ENCODE measurements around the gene FBXO36. TPM values are rescaled to one million over a fixed set of nuclear protein-coding genes. Genes with fewer than 3 reads are reported as not detected.

Gene FBXO36
- total and polyA plus RNA-seq, 2 of the 13 experiments (the other 11 are each of a cell fraction or from before 2014, with no cell fraction given), result 2.8 TPM

DNA sequence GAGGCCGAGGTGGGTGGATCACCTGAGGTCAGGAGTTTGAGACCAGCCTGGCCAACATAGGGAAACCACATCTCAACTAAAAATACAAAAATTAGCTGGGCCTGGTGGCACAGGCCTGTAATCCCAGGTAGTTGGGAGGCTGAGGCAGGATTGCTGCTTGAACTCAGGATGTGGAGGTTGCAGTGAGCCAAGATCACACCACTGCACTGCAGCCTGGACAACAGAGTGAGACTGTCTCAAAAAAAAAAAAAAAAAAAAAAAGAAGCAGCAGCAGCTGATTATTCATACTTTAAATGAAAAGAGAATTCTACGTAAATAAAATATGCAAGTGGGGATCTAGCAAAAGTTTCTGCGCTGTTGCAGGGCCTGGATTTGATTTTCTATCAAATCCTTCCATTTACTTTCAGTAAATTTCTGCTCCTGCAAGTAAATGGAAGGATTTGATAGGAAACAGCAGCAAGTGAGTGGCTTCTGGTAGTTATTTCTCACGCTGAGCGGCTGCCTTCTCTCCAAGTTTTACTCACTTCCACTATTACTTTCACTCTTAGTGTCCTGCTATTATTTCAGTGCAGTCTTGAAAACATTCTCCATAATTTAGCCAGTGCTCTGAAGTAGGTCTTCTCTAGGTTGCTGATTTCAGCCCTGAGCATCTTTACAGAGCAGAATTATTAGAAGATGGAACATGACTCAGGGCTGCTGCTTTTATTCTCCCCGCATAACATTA is 78.0 kb downstream of the FBXO36 start:
- no peaks in the 10 kb centered on the region for H3K4me1 ChIP-seq (ENCODE audit: insufficient read depth, low read length)
- H3K9ac ChIP-seq (ENCODE audit: insufficient read depth, low read depth, low read length), result no peak overlapping the region
- no peak overlapping the region for H3K27ac ChIP-seq (ENCODE audit: extremely low read length, insufficient read depth, low read length)
- 96% methylated on average over 6 of the region's 6 CpGs for WGBS (ENCODE audit: low lambda C conversion rate)
- no peak for DNase-seq (ENCODE audit: low spot score)
- H3K4me3 ChIP-seq (replicated peaks in 1 of 3; ENCODE audit: insufficient read depth in 1 of 3, low read depth in 2 of 3, low read length in 3 of 3), result no peak overlapping the region
- no peaks in the 10 kb centered on the region for H4K20me1 ChIP-seq (ENCODE audit: insufficient read depth, low read length)
- no TSS peak for BruUV-seq (replicated peaks)
- H3K4me2 ChIP-seq (ENCODE audit: low read depth, low read length), result no peak overlapping the region
- intact Hi-C loops (cut with micrococcal nuclease; ENCODE audit: unreplicated experiment) (no loop called here), in situ Hi-C loops (cut with HindIII; ENCODE audit: extremely low pct_ligation_motif_present, low pct_unique_long_range_greater_than_20kb) (loop anchor here (25.0 kb wide), 1 partner anchor 812 kb away; no protein-coding TSS in a partner anchor)
- POLR2A ChIA-PET, result no interaction called here
- CTCF ChIA-PET (ENCODE audit: low intra/inter-chr PET ratio, low total read pairs), result no interaction called here
- no peaks in the 10 kb centered on the region for H3K9me3 ChIP-seq (ENCODE audit: low read length)
- H3K79me2 ChIP-seq (ENCODE audit: insufficient read depth, low read length), result no peaks in the 10 kb centered on the region
- FAIRE-seq, result no peak
- no peaks in the 10 kb centered on the region for H3K27me3 ChIP-seq (ENCODE audit: control insufficient read depth in 1 of 2, insufficient read depth in 2 of 2, low read length in 2 of 2)
- no peak overlapping the region for H2AFZ ChIP-seq (ENCODE audit: low read length)
- no peak for ATAC-seq
- no peak for TF ChIP-seq ARNT (IDR thresholded peaks at IDR 0.05)
- no peak for TF ChIP-seq ZNF530 (CRISPR knock-in tag; IDR thresholded peaks at IDR 0.05; ENCODE audit: low read depth)
- TF ChIP-seq ZNF800 (CRISPR knock-in tag; IDR thresholded peaks at IDR 0.05), result no peak
- TF ChIP-seq TBP (CRISPR knock-in tag; IDR thresholded peaks at IDR 0.05), result no peak
- TF ChIP-seq SIN3B (IDR thresholded peaks at IDR 0.05; ENCODE audit: low read length), result no peak
- TF ChIP-seq ZNF160 (CRISPR knock-in tag; IDR thresholded peaks at IDR 0.05), result no peak
- no peak for TF ChIP-seq TBL1XR1 (IDR thresholded peaks at IDR 0.05; ENCODE audit: borderline replicate concordance, low read length, partially characterized antibody)
- TF ChIP-seq, protein P1, sequence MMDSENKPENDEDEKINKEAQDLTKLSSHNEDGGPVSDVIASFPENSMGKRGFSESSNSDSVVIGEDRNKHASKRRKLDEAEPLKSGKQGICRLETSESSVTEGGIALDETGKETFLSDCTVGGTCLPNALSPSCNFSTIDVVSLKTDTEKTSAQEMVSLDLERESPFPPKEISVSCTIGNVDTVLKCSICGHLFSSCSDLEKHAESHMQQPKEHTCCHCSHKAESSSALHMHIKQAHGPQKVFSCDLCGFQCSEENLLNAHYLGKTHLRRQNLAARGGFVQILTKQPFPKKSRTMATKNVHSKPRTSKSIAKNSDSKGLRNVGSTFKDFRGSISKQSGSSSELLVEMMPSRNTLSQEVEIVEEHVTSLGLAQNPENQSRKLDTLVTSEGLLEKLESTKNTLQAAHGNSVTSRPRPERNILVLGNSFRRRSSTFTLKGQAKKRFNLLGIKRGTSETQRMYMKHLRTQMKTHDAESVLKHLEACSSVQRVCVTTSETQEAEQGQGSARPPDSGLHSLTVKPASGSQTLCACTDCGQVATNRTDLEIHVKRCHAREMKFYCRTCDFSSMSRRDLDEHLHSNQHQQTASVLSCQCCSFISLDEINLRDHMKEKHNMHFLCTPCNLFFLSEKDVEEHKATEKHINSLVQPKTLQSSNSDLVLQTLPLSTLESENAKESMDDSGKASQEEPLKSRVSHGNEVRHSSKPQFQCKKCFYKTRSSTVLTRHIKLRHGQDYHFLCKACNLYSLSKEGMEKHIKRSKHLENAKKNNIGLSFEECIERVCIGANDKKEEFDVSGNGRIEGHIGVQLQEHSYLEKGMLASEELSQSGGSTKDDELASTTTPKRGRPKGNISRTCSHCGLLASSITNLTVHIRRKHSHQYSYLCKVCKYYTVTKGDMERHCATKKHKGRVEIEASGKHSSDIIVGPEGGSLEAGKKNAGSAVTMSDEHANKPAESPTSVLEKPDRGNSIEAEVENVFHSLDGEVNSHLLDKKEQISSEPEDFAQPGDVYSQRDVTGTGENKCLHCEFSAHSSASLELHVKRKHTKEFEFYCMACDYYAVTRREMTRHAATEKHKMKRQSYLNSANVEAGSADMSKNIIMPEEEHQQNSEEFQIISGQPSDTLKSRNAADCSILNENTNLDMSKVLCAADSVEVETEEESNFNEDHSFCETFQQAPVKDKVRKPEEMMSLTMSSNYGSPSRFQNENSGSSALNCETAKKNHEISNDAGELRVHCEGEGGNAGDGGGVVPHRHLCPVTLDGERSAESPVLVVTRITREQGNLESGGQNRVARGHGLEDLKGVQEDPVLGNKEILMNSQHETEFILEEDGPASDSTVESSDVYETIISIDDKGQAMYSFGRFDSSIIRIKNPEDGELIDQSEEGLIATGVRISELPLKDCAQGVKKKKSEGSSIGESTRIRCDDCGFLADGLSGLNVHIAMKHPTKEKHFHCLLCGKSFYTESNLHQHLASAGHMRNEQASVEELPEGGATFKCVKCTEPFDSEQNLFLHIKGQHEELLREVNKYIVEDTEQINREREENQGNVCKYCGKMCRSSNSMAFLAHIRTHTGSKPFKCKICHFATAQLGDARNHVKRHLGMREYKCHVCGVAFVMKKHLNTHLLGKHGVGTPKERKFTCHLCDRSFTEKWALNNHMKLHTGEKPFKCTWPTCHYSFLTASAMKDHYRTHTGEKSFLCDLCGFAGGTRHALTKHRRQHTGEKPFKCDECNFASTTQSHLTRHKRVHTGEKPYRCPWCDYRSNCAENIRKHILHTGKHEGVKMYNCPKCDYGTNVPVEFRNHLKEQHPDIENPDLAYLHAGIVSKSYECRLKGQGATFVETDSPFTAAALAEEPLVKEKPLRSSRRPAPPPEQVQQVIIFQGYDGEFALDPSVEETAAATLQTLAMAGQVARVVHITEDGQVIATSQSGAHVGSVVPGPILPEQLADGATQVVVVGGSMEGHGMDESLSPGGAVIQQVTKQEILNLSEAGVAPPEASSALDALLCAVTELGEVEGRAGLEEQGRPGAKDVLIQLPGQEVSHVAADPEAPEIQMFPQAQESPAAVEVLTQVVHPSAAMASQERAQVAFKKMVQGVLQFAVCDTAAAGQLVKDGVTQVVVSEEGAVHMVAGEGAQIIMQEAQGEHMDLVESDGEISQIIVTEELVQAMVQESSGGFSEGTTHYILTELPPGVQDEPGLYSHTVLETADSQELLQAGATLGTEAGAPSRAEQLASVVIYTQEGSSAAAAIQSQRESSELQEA (CRISPR knock-in tag; IDR thresholded peaks at IDR 0.05; ENCODE audit: not compliant biosample characterization), result no peak
- no peak for TF ChIP-seq PCBP2 (optimal IDR thresholded peaks at IDR 0.05; ENCODE audit: low read depth, low read length, poor library complexity, severe bottlenecking)
- H3K36me3 ChIP-seq (replicated peaks in 1 of 2; ENCODE audit: control insufficient read depth in 1 of 2, insufficient read depth in 2 of 2, low read length in 2 of 2), result no peaks in the 10 kb centered on the region

All from HepG2 (cell line).